Sigmoid colon (tissue), 7 donors: Measurements from ENCODE around the gene PLEKHG4B. TPM values are rescaled to one million over a fixed set of nuclear protein-coding genes. Genes with fewer than 3 reads are reported as not detected.

Experiments
- DNase-seq: peaks from one replicate; pipeline ENCODE4 v3.0.0-alpha.2; 2019
- H3K27ac ChIP-seq, 4 donors: fragments of 200-600 bp; sonication (generic); one replicate each; pipeline ENCODE4 v1.5.1; 2016 to 2019; ENCODE audit warnings: mild to moderate bottlenecking in 1 of 4
- H3K27me3 ChIP-seq, 3 donors: fragments of 200-600 bp; sonication (generic); one replicate each; pipeline ENCODE4 v1.5.1; 2019; ENCODE audit warnings: mild to moderate bottlenecking in 1 of 3
- H3K36me3 ChIP-seq, 4 donors: fragments of 200-600 bp; sonication (generic); one replicate each; pipeline ENCODE4 v1.5.1; 2016 to 2019
- H3K4me1 ChIP-seq, 4 donors: fragments of 200-600 bp; sonication (generic); one replicate each; pipeline ENCODE4 v1.5.1; 2017 to 2019
- H3K4me3 ChIP-seq, 4 donors: fragments of 200-600 bp; sonication (generic); one replicate each; pipeline ENCODE4 v1.5.1; 2017 to 2019; ENCODE audit warnings: mild to moderate bottlenecking in 2 of 4, moderate library complexity in 1 of 4
- H3K9me3 ChIP-seq, 4 donors: fragments of 200-600 bp in 3 of 4; sonication (generic) in 3 of 4; one replicate each; pipeline versions ENCODE4 v1.5.1 to v1.6.1; 2013 to 2019
- CTCF ChIP-seq, 4 experiments: fragments of 450-650 bp in 3 of 4; fragments of 200-600 bp in 1 of 4; IDR thresholded peaks; one replicate each; pipeline ENCODE4 v1.5.1; 2016 to 2019; ENCODE audit warnings: antibody characterized with exemption in 4 of 4, mild to moderate bottlenecking in 3 of 4, moderate library complexity in 2 of 4
- EP300 ChIP-seq, 4 donors: sonication (generic); formaldehyde crosslinking; IDR thresholded peaks; one replicate each; pipeline ENCODE4 v1.6.1; 2017; ENCODE audit warnings: antibody characterized with exemption in 4 of 4
- POLR2A ChIP-seq, 2 donors: fragments of 450-650 bp; IDR thresholded peaks; one replicate each; pipeline ENCODE4 v1.6.1; 2016; ENCODE audit warnings: antibody characterized with exemption in 2 of 2, mild to moderate bottlenecking in 2 of 2, moderate library complexity in 2 of 2
- POLR2AphosphoS5 ChIP-seq, 4 donors: sonication (generic); formaldehyde crosslinking; IDR thresholded peaks; one replicate each; pipeline ENCODE4 v1.6.1; 2017; ENCODE audit warnings: antibody characterized with exemption in 4 of 4
- WGBS, 2 donors: extraction: QIAGEN DNeasy Blood & Tissue Kit; methylation state at CpG; one replicate each; pipeline ENCODE4 v1.1.7; 2013; 5-methylcytosine and 5-hydroxymethylcytosine counted together
- intact Hi-C: fragments of 100-400 bp; cut with DNase I; formaldehyde crosslinking; loops from one replicate; pipeline ENCODE4 v1.15.1; 2023
- polyA plus RNA-seq, 3 donors: library from polyadenylated mRNA; stranded (reverse); fragments of 200-250 nt; gene quantifications; one replicate each; pipeline ENCODE4 v1.2.3, GENCODE V29; 2013
- total RNA-seq, 4 donors: library from RNA; depleted of rRNA; stranded (reverse); fragments of >200 nt; gene quantifications; one replicate each; pipeline ENCODE4 v1.1.0, GENCODE V29; 2016
- donor health status: healthy with polysubstance abuse.
- donor health status: Bipolar disorder and iron deficiency.
- donor health status: healthy.

Gene PLEKHG4B
- total and polyA plus RNA-seq, 7 donors: 0.04 to 1.9 (median 0.36) TPM; not detected in 2

- TF ChIP-seq POLR2AphosphoS5 (IDR thresholded peaks at IDR 0.05): no peak
- TF ChIP-seq CTCF (IDR thresholded peaks at IDR 0.05): no peak
- no peak for TF ChIP-seq EP300 (IDR thresholded peaks at IDR 0.05)
- no peak for TF ChIP-seq POLR2A (IDR thresholded peaks at IDR 0.05)
- Histone ChIP-seq H3K36me3 (no peaks in the 10 kb centered on the region), H3K27ac (no peak overlapping the region), H3K9me3 (no peaks in the 10 kb centered on the region), H3K4me3 (no peak overlapping the region), H3K27me3 (peaks cover 0 to 6% (median 0%) of the 10 kb centered on the region in 3 donors), H3K4me1 (peaks cover 0 to 14% (median 3%) of the 10 kb centered on the region in 4 donors)
- intact Hi-C loops: no loop called here
- no peak for DNase-seq
Observed at GRCh38 chr5:129820-130219, 37.9 kb downstream of the PLEKHG4B start.

- Histone ChIP-seq H3K4me1 (peaks cover 0 to 14% (median 3%) of the 10 kb centered on the region in 4 donors), H3K4me3 (no peak overlapping the region), H3K9me3 (no peaks in the 10 kb centered on the region), H3K27me3 (peaks cover 0 to 6% (median 0%) of the 10 kb centered on the region in 3 donors), H3K27ac (no peak overlapping the region), H3K36me3 (no peaks in the 10 kb centered on the region)
- no peak for TF ChIP-seq POLR2A (IDR thresholded peaks at IDR 0.05)
- no peak for TF ChIP-seq EP300 (IDR thresholded peaks at IDR 0.05)
- TF ChIP-seq CTCF (IDR thresholded peaks at IDR 0.05): no peak
- TF ChIP-seq POLR2AphosphoS5 (IDR thresholded peaks at IDR 0.05): no peak
- DNase-seq: no peak
- 55 to 61% methylated on average over 4 of the region's 4 CpGs for WGBS, 2 donors
- intact Hi-C loops: no loop called here
Observed at GRCh38 chr5:130601-131131, 38.7 kb downstream of the PLEKHG4B start.

GRCh38 chr5:136901-137300 is 44.9 kb downstream of the PLEKHG4B start:
- WGBS, 2 donors: 59 to 84% methylated on average over 5 of the region's 5 CpGs
- intact Hi-C loops: no loop called here
- no peaks in the 10 kb centered on the region for H3K27me3 ChIP-seq
- H3K27ac ChIP-seq: no peak overlapping the region
- DNase-seq: no peak
- H3K4me3 ChIP-seq: no peak overlapping the region
- H3K9me3 ChIP-seq: no peaks in the 10 kb centered on the region
- no peaks in the 10 kb centered on the region for H3K36me3 ChIP-seq
- H3K4me1 ChIP-seq: no peaks in the 10 kb centered on the region
- no peak for TF ChIP-seq POLR2AphosphoS5 (IDR thresholded peaks at IDR 0.05)
- no peak for TF ChIP-seq CTCF (IDR thresholded peaks at IDR 0.05)
- no peak for TF ChIP-seq POLR2A (IDR thresholded peaks at IDR 0.05)
- TF ChIP-seq EP300 (IDR thresholded peaks at IDR 0.05): no peak

- intact Hi-C loops: no loop called here
- no peak overlapping the region for H3K4me3 ChIP-seq
- TF ChIP-seq CTCF (IDR thresholded peaks at IDR 0.05) (no peak), POLR2AphosphoS5 (IDR thresholded peaks at IDR 0.05) (no peak), EP300 (IDR thresholded peaks at IDR 0.05) (no peak), POLR2A (IDR thresholded peaks at IDR 0.05) (no peak)
- 94 to 95% methylated on average over 15 of the region's 15 CpGs for WGBS, 2 donors
- no peak for DNase-seq
- no peaks in the 10 kb centered on the region for H3K36me3 ChIP-seq
- no peaks in the 10 kb centered on the region for H3K4me1 ChIP-seq
- no peaks in the 10 kb centered on the region for H3K9me3 ChIP-seq
- no peak overlapping the region for H3K27ac ChIP-seq
- no peaks in the 10 kb centered on the region for H3K27me3 ChIP-seq
Observed at GRCh38 chr5:137741-138140, 45.8 kb downstream of the PLEKHG4B start.

GRCh38 chr5:138936-139335 is 47.0 kb downstream of the PLEKHG4B start:
- Histone ChIP-seq H3K4me1 (no peaks in the 10 kb centered on the region), H3K27ac (no peak overlapping the region), H3K36me3 (no peaks in the 10 kb centered on the region), H3K4me3 (no peak overlapping the region), H3K27me3 (no peaks in the 10 kb centered on the region), H3K9me3 (no peaks in the 10 kb centered on the region)
- intact Hi-C loops: no loop called here
- no peak for DNase-seq
- WGBS, 2 donors: 78 to 84% methylated on average over 12 of the region's 12 CpGs
- TF ChIP-seq CTCF (IDR thresholded peaks at IDR 0.05) (no peak), POLR2AphosphoS5 (IDR thresholded peaks at IDR 0.05) (no peak), POLR2A (IDR thresholded peaks at IDR 0.05) (no peak), EP300 (IDR thresholded peaks at IDR 0.05) (no peak)
